WTC11 (cell line): Measurements from ENCODE around the gene NDUFAF7. TPM values are rescaled to one million over a fixed set of nuclear protein-coding genes. Genes with fewer than 3 reads are reported as not detected.

Experiments used
- ATAC-seq: fragments of 200-7000 bp; cut with Tn5 transposase; 2 replicates; pipeline ENCODE4 v1.10.0; 2021; ENCODE audit warnings: mild to moderate bottlenecking, moderate library complexity
- CTCF ChIA-PET: fragments of 300-600 bp; sonication (Branson Sonifier 250); formaldehyde crosslinking; loops from one replicate; lab custom pipeline; 2021; ENCODE audit warnings: antibody characterized with exemption; lab: Charles Lee
- POLR2A ChIA-PET: fragments of 350-600 bp; sonication (Branson Sonifier 250); formaldehyde crosslinking; loops from one replicate; lab custom pipeline; 2021; ENCODE audit warnings: antibody characterized with exemption; lab: Charles Lee
- DNase-seq: peaks from one replicate; pipeline ENCODE4 v3.0.0; 2021; ENCODE audit warnings: low spot score
- H3K27ac Mint-ChIP-seq: 2 replicates; pipeline ENCODE4 v1.8.0; 2021; ENCODE audit warnings: mixed read lengths
- H3K27me3 Mint-ChIP-seq: 2 replicates; pipeline ENCODE4 v1.8.0; 2021; ENCODE audit warnings: low read depth, mild to moderate bottlenecking, moderate library complexity, mixed read lengths
- H3K36me3 Mint-ChIP-seq: 2 replicates; pipeline ENCODE4 v1.8.0; 2021; ENCODE audit warnings: mixed read lengths
- H3K4me1 Mint-ChIP-seq: 2 replicates; pipeline ENCODE4 v1.8.0; 2022; ENCODE audit warnings: mixed read lengths
- H3K4me3 Mint-ChIP-seq: 2 replicates; pipeline ENCODE4 v1.8.0; 2021; ENCODE audit warnings: mild to moderate bottlenecking, moderate library complexity, mixed read lengths
- H3K9me3 Mint-ChIP-seq: 2 replicates; pipeline ENCODE4 v1.8.0; 2021; ENCODE audit warnings: mixed read lengths
- AFF4 ChIP-seq: sonication (generic); formaldehyde crosslinking; IDR thresholded peaks from 2 replicates; pipeline ENCODE4 v1.8.1; 2023; ENCODE audit warnings: mild to moderate bottlenecking, missing genetic modification reagents, borderline replicate concordance
- ELF4 ChIP-seq: sonication (generic); formaldehyde crosslinking; IDR thresholded peaks from 2 replicates; pipeline ENCODE4 v1.8.1; 2022; ENCODE audit warnings: low read depth, mild to moderate bottlenecking, moderate library complexity, missing genetic modification reagents
- EMX1 ChIP-seq: fragments of 250-450 bp; sonication (Bioruptor Pico); IDR thresholded peaks from 2 replicates; pipeline ENCODE4 v1.8.0; 2021; ENCODE audit warnings: mild to moderate bottlenecking
- ESRRA ChIP-seq: sonication (generic); formaldehyde crosslinking; IDR thresholded peaks from 2 replicates; pipeline ENCODE4 v1.8.1; 2022; ENCODE audit warnings: mild to moderate bottlenecking, missing genetic modification reagents, borderline replicate concordance
- GRHL2 ChIP-seq: fragments of 250-450 bp; sonication (Bioruptor Pico); IDR thresholded peaks from 2 replicates; pipeline ENCODE4 v1.8.0; 2022; ENCODE audit warnings: mild to moderate bottlenecking, moderate library complexity; ENCODE audit not compliant: insufficient replicate concordance, severe bottlenecking
- IRF1 ChIP-seq: sonication (generic); formaldehyde crosslinking; IDR thresholded peaks from 2 replicates; pipeline ENCODE4 v1.8.0; 2023; ENCODE audit warnings: missing genetic modification reagents
- KAT7 ChIP-seq: sonication (generic); formaldehyde crosslinking; IDR thresholded peaks from 2 replicates; pipeline ENCODE4 v1.8.1; 2023; ENCODE audit warnings: missing genetic modification reagents, mild to moderate bottlenecking, borderline replicate concordance
- NFYB ChIP-seq: sonication (generic); formaldehyde crosslinking; conservative IDR thresholded peaks from 2 replicates; pipeline ENCODE4 v1.8.0; 2022; ENCODE audit warnings: low read depth, missing genetic modification reagents
- TCF7 ChIP-seq: sonication (generic); formaldehyde crosslinking; IDR thresholded peaks from 2 replicates; pipeline ENCODE4 v1.8.0; 2022; ENCODE audit warnings: mild to moderate bottlenecking, low read depth, missing genetic modification reagents, moderate library complexity
- TEAD4 ChIP-seq: sonication (generic); formaldehyde crosslinking; IDR thresholded peaks from 2 replicates; pipeline ENCODE4 v1.8.0; 2022; ENCODE audit warnings: mild to moderate bottlenecking, missing genetic modification reagents
- USF2 ChIP-seq: sonication (generic); formaldehyde crosslinking; IDR thresholded peaks from 2 replicates; pipeline ENCODE4 v1.8.1; 2023; ENCODE audit warnings: mild to moderate bottlenecking, missing genetic modification reagents, moderate library complexity
- ZNF121 ChIP-seq: sonication (generic); formaldehyde crosslinking; IDR thresholded peaks from 2 replicates; pipeline ENCODE4 v1.8.0; 2023; ENCODE audit warnings: missing genetic modification reagents
- ZNF138 ChIP-seq: sonication (generic); formaldehyde crosslinking; conservative IDR thresholded peaks from 2 replicates; pipeline ENCODE4 v1.8.1; 2022; ENCODE audit warnings: mild to moderate bottlenecking, moderate library complexity, missing genetic modification reagents
- ZNF263 ChIP-seq: sonication (generic); formaldehyde crosslinking; IDR thresholded peaks from 2 replicates; pipeline ENCODE4 v1.8.1; 2022; ENCODE audit warnings: low read depth, mild to moderate bottlenecking, moderate library complexity, missing genetic modification reagents
- ZNF281 ChIP-seq: sonication (generic); formaldehyde crosslinking; IDR thresholded peaks from 2 replicates; pipeline ENCODE4 v1.8.0; 2023; ENCODE audit warnings: mild to moderate bottlenecking, missing genetic modification reagents
- ZNF671 ChIP-seq: fragments of 250-450 bp; sonication (Bioruptor Pico); IDR thresholded peaks from 2 replicates; pipeline ENCODE4 v1.8.0; 2021; ENCODE audit warnings: mild to moderate bottlenecking
- total RNA-seq: library from RNA; stranded (reverse); gene quantifications from 3 replicates; pipeline ENCODE4 v1.2.3, GENCODE V29; 2021
- TF ChIP-seq, protein P1 (sequence below): sonication (generic); formaldehyde crosslinking; IDR thresholded peaks from 2 replicates; pipeline ENCODE4 v1.8.1; 2022; ENCODE audit warnings: low read depth, missing genetic modification reagents, borderline replicate concordance
- TF ChIP-seq, protein P2 (sequence below): sonication (generic); formaldehyde crosslinking; IDR thresholded peaks from 2 replicates; pipeline ENCODE4 v1.8.0; 2022; ENCODE audit warnings: mild to moderate bottlenecking, missing genetic modification reagents
- TF ChIP-seq, protein P3 (sequence below): fragments of 250-450 bp; sonication (Bioruptor Pico); IDR thresholded peaks from 2 replicates; pipeline ENCODE4 v1.9.0; 2021; ENCODE audit warnings: moderate library complexity, mild to moderate bottlenecking, inconsistent platforms, borderline replicate concordance

Gene NDUFAF7
- total RNA-seq, 1 experiment from 2014 or later = 57.8 TPM

- ATAC-seq (no peak), DNase-seq (no peak)
- Mint-ChIP-seq H3K27ac (peak overlapping the region; percentile 46), H3K4me1 (peaks cover 48% of the 10 kb centered on the region), H3K36me3 (peaks cover 80% of the 10 kb centered on the region), H3K9me3 (peaks cover 3% of the 10 kb centered on the region; the same call in 1 of the 2 replicates), H3K4me3 (no peak overlapping the region), H3K27me3 (no peaks in the 10 kb centered on the region)
- CTCF ChIA-PET = interaction anchor here (1.0 kb wide), 1 partner anchor 9 kb away, joined by 3 read pairs; the partner anchor contains the start of gene NDUFAF7
- TF ChIP-seq, protein P1, sequence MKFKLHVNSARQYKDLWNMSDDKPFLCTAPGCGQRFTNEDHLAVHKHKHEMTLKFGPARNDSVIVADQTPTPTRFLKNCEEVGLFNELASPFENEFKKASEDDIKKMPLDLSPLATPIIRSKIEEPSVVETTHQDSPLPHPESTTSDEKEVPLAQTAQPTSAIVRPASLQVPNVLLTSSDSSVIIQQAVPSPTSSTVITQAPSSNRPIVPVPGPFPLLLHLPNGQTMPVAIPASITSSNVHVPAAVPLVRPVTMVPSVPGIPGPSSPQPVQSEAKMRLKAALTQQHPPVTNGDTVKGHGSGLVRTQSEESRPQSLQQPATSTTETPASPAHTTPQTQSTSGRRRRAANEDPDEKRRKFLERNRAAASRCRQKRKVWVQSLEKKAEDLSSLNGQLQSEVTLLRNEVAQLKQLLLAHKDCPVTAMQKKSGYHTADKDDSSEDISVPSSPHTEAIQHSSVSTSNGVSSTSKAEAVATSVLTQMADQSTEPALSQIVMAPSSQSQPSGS = no peak
- TF ChIP-seq ZNF671 (CRISPR knock-in tag) = no peak
- no peak for TF ChIP-seq NFYB
- TF ChIP-seq GRHL2 (CRISPR knock-in tag) = no peak
- no peak for TF ChIP-seq EMX1 (CRISPR knock-in tag)
- no peak for TF ChIP-seq ESRRA (CRISPR knock-in tag)
- TF ChIP-seq ZNF121 (CRISPR knock-in tag) = no peak
- no peak for TF ChIP-seq USF2 (CRISPR knock-in tag)
- no peak for TF ChIP-seq KAT7 (CRISPR knock-in tag)
- no peak for TF ChIP-seq ELF4 (CRISPR knock-in tag)
- TF ChIP-seq, protein P2, sequence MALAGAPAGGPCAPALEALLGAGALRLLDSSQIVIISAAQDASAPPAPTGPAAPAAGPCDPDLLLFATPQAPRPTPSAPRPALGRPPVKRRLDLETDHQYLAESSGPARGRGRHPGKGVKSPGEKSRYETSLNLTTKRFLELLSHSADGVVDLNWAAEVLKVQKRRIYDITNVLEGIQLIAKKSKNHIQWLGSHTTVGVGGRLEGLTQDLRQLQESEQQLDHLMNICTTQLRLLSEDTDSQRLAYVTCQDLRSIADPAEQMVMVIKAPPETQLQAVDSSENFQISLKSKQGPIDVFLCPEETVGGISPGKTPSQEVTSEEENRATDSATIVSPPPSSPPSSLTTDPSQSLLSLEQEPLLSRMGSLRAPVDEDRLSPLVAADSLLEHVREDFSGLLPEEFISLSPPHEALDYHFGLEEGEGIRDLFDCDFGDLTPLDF = no peak
- no peak for TF ChIP-seq ZNF281 (CRISPR knock-in tag)
- TF ChIP-seq TCF7 (CRISPR knock-in tag) = no peak
- TF ChIP-seq IRF1 (CRISPR knock-in tag) = no peak
- POLR2A ChIA-PET = no interaction called here
These were observed 8.3 kb upstream of the NDUFAF7 start for GRCh38 chr2:37223131-37223530.

DNA sequence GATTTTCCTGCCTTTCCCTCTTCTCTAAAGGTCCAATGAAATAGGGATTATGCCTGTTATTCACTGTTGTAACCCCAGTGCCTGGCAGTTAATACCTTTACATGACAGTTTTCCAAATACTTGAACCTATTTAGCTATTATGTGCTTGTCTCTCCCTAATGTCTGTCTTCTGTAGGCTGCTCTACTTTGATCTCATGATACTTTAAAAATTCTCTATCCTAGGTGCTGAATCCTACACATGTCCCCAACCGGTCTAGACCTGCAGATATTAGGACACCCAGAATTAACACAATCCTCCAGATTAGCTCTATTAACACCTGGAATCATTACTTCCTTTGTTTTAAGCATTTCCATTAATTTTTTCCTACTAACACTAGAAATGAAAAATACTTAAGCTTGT is 7.4 kb upstream of the NDUFAF7 start:
- ATAC-seq (no peak), DNase-seq (no peak)
- POLR2A ChIA-PET = no interaction called here
- H3K9me3 Mint-ChIP-seq = no peaks in the 10 kb centered on the region
- H3K4me3 Mint-ChIP-seq = peak overlapping the region; percentile 54
- no peaks in the 10 kb centered on the region for H3K27me3 Mint-ChIP-seq
- H3K4me1 Mint-ChIP-seq = peaks cover 57% of the 10 kb centered on the region
- H3K36me3 Mint-ChIP-seq = peaks cover 75% of the 10 kb centered on the region
- CTCF ChIA-PET = no interaction called here
- H3K27ac Mint-ChIP-seq = peak overlapping the region; percentile 28
- TF ChIP-seq GRHL2 (CRISPR knock-in tag) = no peak
- no peak for TF ChIP-seq ESRRA (CRISPR knock-in tag)
- no peak for TF ChIP-seq AFF4 (CRISPR knock-in tag)
- no peak for TF ChIP-seq ZNF263 (CRISPR knock-in tag)
- no peak for TF ChIP-seq ZNF138 (CRISPR knock-in tag)
- TF ChIP-seq, protein P3, sequence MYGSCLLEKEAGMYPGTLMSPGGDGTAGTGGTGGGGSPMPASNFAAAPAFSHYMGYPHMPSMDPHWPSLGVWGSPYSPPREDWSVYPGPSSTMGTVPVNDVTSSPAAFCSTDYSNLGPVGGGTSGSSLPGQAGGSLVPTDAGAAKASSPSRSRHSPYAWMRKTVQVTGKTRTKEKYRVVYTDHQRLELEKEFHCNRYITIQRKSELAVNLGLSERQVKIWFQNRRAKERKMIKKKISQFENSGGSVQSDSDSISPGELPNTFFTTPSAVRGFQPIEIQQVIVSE = no peak
- no peak for TF ChIP-seq TEAD4 (CRISPR knock-in tag)
- no peak for TF ChIP-seq NFYB
- TF ChIP-seq, protein P1 = no peak
